HepG2 (cell line): Measurements from ENCODE around the gene PTX4. TPM values are rescaled to one million over a fixed set of nuclear protein-coding genes. Genes with fewer than 3 reads are reported as not detected.

Source experiments
- CSRNP1 ChIP-seq: sonication (generic); formaldehyde crosslinking; IDR thresholded peaks from 2 replicates; pipeline ENCODE4 v1.8.1; 2023; ENCODE audit warnings: mild to moderate bottlenecking, missing genetic modification reagents
- DNMT3B ChIP-seq: conservative IDR thresholded peaks from 2 replicates; pipeline ENCODE4 v1.6.1; 2016; ENCODE audit warnings: missing biosample characterization, control low read depth
- FOXP4 ChIP-seq: sonication (generic); formaldehyde crosslinking; IDR thresholded peaks from 2 replicates; pipeline ENCODE4 v1.4.0; 2020; ENCODE audit warnings: missing genetic modification reagents
- GATAD1 ChIP-seq: IDR thresholded peaks from 2 replicates; pipeline ENCODE4 v1.6.1; 2016; ENCODE audit warnings: missing genetic modification reagents, missing compliant biosample characterization
- HOXD1 ChIP-seq: sonication (generic); formaldehyde crosslinking; IDR thresholded peaks from 2 replicates; pipeline ENCODE4 v1.5.0; 2020; ENCODE audit warnings: missing genetic modification reagents
- IRF2 ChIP-seq: IDR thresholded peaks from 2 replicates; pipeline ENCODE4 v1.6.1; 2018; ENCODE audit warnings: missing genetic modification reagents, missing compliant biosample characterization
- MXI1 ChIP-seq: IDR thresholded peaks from 3 replicates; pipeline ENCODE4 v1.6.1; 2012; ENCODE audit warnings: low read depth, low read length, inconsistent platforms, borderline replicate concordance
- NCOA1 ChIP-seq: sonication (generic); formaldehyde crosslinking; IDR thresholded peaks from 2 replicates; pipeline ENCODE4 v1.9.0; 2021; ENCODE audit warnings: missing genetic modification reagents
- NR2F6 ChIP-seq, 2 experiments: IDR thresholded peaks; 2 replicates each; pipeline ENCODE4 v1.6.1; 2016; ENCODE audit warnings: antibody characterized with exemption in 1 of 2, mild to moderate bottlenecking in 1 of 2
- POGZ ChIP-seq: sonication (generic); formaldehyde crosslinking; IDR thresholded peaks from 2 replicates; pipeline ENCODE4 v1.4.0; 2020; ENCODE audit warnings: mild to moderate bottlenecking, missing genetic modification reagents
- POLR2A ChIP-seq, 2 experiments: IDR thresholded peaks; 2 replicates each; pipeline ENCODE4 v1.6.1; 2011; ENCODE audit warnings: low read depth in 2 of 2, low read length in 2 of 2, mild to moderate bottlenecking in 1 of 2, moderate library complexity in 1 of 2; ENCODE audit not compliant: insufficient read depth in 1 of 2
- RFXAP ChIP-seq: sonication (generic); formaldehyde crosslinking; IDR thresholded peaks from 2 replicates; pipeline ENCODE4 v1.4.0; 2020; ENCODE audit warnings: missing genetic modification reagents, borderline replicate concordance
- SAP130 ChIP-seq: IDR thresholded peaks from 2 replicates; pipeline ENCODE4 v1.6.1; 2016; ENCODE audit warnings: low read depth
- TOE1 ChIP-seq: sonication (generic); formaldehyde crosslinking; IDR thresholded peaks from 2 replicates; pipeline ENCODE4 v1.4.0; 2020; ENCODE audit warnings: mild to moderate bottlenecking, missing genetic modification reagents
- ZNF33B ChIP-seq: sonication (generic); formaldehyde crosslinking; IDR thresholded peaks from 2 replicates; pipeline ENCODE4 v1.5.1; 2020; ENCODE audit warnings: mild to moderate bottlenecking, missing genetic modification reagents
- ZNF446 ChIP-seq: sonication (generic); formaldehyde crosslinking; IDR thresholded peaks from 2 replicates; pipeline ENCODE4 v1.5.0; 2020; ENCODE audit warnings: mild to moderate bottlenecking, missing genetic modification reagents
- ZNF501 ChIP-seq: sonication (generic); formaldehyde crosslinking; IDR thresholded peaks from 2 replicates; pipeline ENCODE4 v1.5.1; 2020; ENCODE audit warnings: mild to moderate bottlenecking, moderate library complexity, missing genetic modification reagents
- ZNF546 ChIP-seq: sonication (generic); formaldehyde crosslinking; conservative IDR thresholded peaks from 2 replicates; pipeline ENCODE4 v1.8.1; 2023; ENCODE audit warnings: mild to moderate bottlenecking, missing genetic modification reagents
- ZNF607 ChIP-seq: sonication (generic); formaldehyde crosslinking; IDR thresholded peaks from 2 replicates; pipeline ENCODE4 v1.5.1; 2020; ENCODE audit warnings: missing genetic modification reagents, mild to moderate bottlenecking, borderline replicate concordance
- ZNF878 ChIP-seq: sonication (generic); formaldehyde crosslinking; IDR thresholded peaks from 2 replicates; pipeline ENCODE4 v1.8.1; 2023; ENCODE audit warnings: mild to moderate bottlenecking, missing genetic modification reagents, moderate library complexity
- ZSCAN21 ChIP-seq: sonication (generic); formaldehyde crosslinking; IDR thresholded peaks from 2 replicates; pipeline ENCODE4 v1.8.0; 2022; ENCODE audit warnings: mild to moderate bottlenecking, missing genetic modification reagents, moderate library complexity, borderline replicate concordance
- polyA plus RNA-seq, 8 experiments: library from polyadenylated mRNA; depleted of rRNA in 3 of 8; stranded (reverse) in 7 of 8; unstranded in 1 of 8; fragments of >200 nt; fragmentation: Illumina TruSeq in 4 of 8; extraction: Trizol in 4 of 8; gene quantifications; 2 replicates each; pipeline versions ENCODE4 v1.2.1 to v1.2.3, GENCODE V29; 2011 to 2016; ENCODE audit warnings: low read depth in 4 of 8, missing spikeins in 1 of 8, mixed read lengths in 1 of 8; ENCODE audit not compliant: insufficient read depth in 1 of 8
- total RNA-seq, 5 experiments: library from RNA; depleted of rRNA; stranded (reverse); fragments of >200 nt; fragmentation: Illumina TruSeq; extraction: Trizol; gene quantifications; 2 replicates each; pipeline ENCODE4 v1.2.3, GENCODE V29; 2016; ENCODE audit warnings: low read depth in 1 of 5
- TF ChIP-seq, protein P1 (sequence below): sonication (generic); formaldehyde crosslinking; conservative IDR thresholded peaks from 2 replicates; pipeline ENCODE4 v1.4.0; 2020; ENCODE audit warnings: missing genetic modification reagents
- TF ChIP-seq, protein P2 (sequence below): sonication (generic); formaldehyde crosslinking; IDR thresholded peaks from 2 replicates; pipeline ENCODE4 v1.9.0; 2021; ENCODE audit warnings: missing genetic modification reagents, mild to moderate bottlenecking, borderline replicate concordance

PTX4 gene
- total and polyA plus RNA-seq, 2 of the 13 experiments (the other 11 are each of a cell fraction or from before 2014, with no cell fraction given): 0.04 TPM; not detected in 1

- peak; percentile 9; the same call in 1 of the 2 replicates for TF ChIP-seq GATAD1
- TF ChIP-seq ZSCAN21 (CRISPR knock-in tag): no peak
- TF ChIP-seq ZNF446: no peak
- TF ChIP-seq, protein P1, sequence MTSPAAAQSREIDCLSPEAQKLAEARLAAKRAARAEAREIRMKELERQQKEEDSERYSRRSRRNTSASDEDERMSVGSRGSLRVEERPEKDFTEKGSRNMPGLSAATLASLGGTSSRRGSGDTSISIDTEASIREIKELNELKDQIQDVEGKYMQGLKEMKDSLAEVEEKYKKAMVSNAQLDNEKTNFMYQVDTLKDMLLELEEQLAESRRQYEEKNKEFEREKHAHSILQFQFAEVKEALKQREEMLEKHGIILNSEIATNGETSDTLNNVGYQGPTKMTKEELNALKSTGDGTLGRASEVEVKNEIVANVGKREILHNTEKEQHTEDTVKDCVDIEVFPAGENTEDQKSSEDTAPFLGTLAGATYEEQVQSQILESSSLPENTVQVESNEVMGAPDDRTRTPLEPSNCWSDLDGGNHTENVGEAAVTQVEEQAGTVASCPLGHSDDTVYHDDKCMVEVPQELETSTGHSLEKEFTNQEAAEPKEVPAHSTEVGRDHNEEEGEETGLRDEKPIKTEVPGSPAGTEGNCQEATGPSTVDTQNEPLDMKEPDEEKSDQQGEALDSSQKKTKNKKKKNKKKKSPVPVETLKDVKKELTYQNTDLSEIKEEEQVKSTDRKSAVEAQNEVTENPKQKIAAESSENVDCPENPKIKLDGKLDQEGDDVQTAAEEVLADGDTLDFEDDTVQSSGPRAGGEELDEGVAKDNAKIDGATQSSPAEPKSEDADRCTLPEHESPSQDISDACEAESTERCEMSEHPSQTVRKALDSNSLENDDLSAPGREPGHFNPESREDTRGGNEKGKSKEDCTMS: no peak
- no peak for TF ChIP-seq NR2F6 (IDR thresholded peaks at IDR 0.05)
- no peak for TF ChIP-seq NR2F6 (CRISPR knock-in tag; IDR thresholded peaks at IDR 0.05)
- 0 out of 2 replicates have a peak, but pooled peaks have one; percentile 8 for TF ChIP-seq SAP130 (CRISPR knock-in tag)
- no peak for TF ChIP-seq ZNF501 (CRISPR knock-in tag)
- TF ChIP-seq POLR2A (IDR thresholded peaks at IDR 0.05; ENCODE audit: insufficient read depth in 1 of 2, low read depth in 2 of 2, low read length in 2 of 2): peak in 1 of 2 experiments; percentile 35; a peak in 1 of 4 replicates
- TF ChIP-seq DNMT3B: no peak
- TF ChIP-seq HOXD1 (CRISPR knock-in tag): no peak
- 0 out of 2 replicates have a peak, but pooled peaks have one; percentile 1 for TF ChIP-seq ZNF878 (CRISPR knock-in tag)
- TF ChIP-seq POGZ: peak; percentile 7; the same call in 1 of the 2 replicates
- no peak for TF ChIP-seq ZNF546 (CRISPR knock-in tag)
- TF ChIP-seq, protein P2, sequence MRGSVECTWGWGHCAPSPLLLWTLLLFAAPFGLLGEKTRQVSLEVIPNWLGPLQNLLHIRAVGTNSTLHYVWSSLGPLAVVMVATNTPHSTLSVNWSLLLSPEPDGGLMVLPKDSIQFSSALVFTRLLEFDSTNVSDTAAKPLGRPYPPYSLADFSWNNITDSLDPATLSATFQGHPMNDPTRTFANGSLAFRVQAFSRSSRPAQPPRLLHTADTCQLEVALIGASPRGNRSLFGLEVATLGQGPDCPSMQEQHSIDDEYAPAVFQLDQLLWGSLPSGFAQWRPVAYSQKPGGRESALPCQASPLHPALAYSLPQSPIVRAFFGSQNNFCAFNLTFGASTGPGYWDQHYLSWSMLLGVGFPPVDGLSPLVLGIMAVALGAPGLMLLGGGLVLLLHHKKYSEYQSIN (CRISPR knock-in tag): no peak
- 0 out of 3 replicates have a peak, but pooled peaks have one; percentile 21 for TF ChIP-seq MXI1
- no peak for TF ChIP-seq ZNF33B (CRISPR knock-in tag)
- TF ChIP-seq ZNF607 (CRISPR knock-in tag): no peak
- no peak for TF ChIP-seq CSRNP1
- no peak for TF ChIP-seq IRF2 (CRISPR knock-in tag)
- TF ChIP-seq NCOA1: no peak
- no peak for TF ChIP-seq TOE1 (CRISPR knock-in tag)
- TF ChIP-seq RFXAP (CRISPR knock-in tag): no peak
- no peak for TF ChIP-seq FOXP4 (CRISPR knock-in tag)
Observed at GRCh38 chr16:1474082-1474795, 14.5 kb downstream of the PTX4 start (continued).
